ENCODE data around the gene CD300LG. TPM values are rescaled to one million over a fixed set of nuclear protein-coding genes. Genes with fewer than 3 reads are reported as not detected.
"Not testable (repeated sequence)": the region's sequence is repeated elsewhere in the genome, so short reads cannot be mapped to it uniquely, and the experiment has no call there.

CD300LG gene
- total RNA-seq, 1 donor from 2014 or later: 13.7 TPM

GRCh38 chr17:43845766-43846165 is 1.2 kb upstream of the CD300LG start:
- intact Hi-C loops (cut with DNase I): loop anchor here (5.0 kb wide), 2 partner anchors 68 to 148 kb away; partner anchors contain the start of gene DUSP3

GRCh38 chr17:43846221-43846712 is 709 bp upstream of the CD300LG start:
- intact Hi-C loops (cut with DNase I): loop anchor here (5.0 kb wide), 2 partner anchors 69 to 149 kb away; partner anchors contain the start of gene DUSP3

More at GRCh38 chr17:43845766-43846165, 1.2 kb upstream of the CD300LG start:
- no peak for DNase-seq (ENCODE audit: low spot score)

GRCh38 chr17:43848601-43849000 is 1.6 kb downstream of the CD300LG start:
- no peak for DNase-seq (ENCODE audit: low spot score)
- intact Hi-C loops (cut with DNase I): loop anchor here (5.0 kb wide), 2 partner anchors 71 to 151 kb away; partner anchors contain the start of gene DUSP3

More at GRCh38 chr17:43846221-43846712, 709 bp upstream of the CD300LG start:
- DNase-seq (ENCODE audit: low spot score): peak; percentile 91

GRCh38 chr17:43849116-43849515 is 2.1 kb downstream of the CD300LG start:
- DNase-seq (ENCODE audit: low spot score): no peak

GRCh38 chr17:43852571-43852970 is 5.6 kb downstream of the CD300LG start:
- intact Hi-C loops (cut with DNase I): no loop called here
- DNase-seq (ENCODE audit: low spot score): no peak

More at GRCh38 chr17:43849116-43849515, 2.1 kb downstream of the CD300LG start:
- intact Hi-C loops (cut with DNase I): loop anchor here (5.0 kb wide), 2 partner anchors 72 to 152 kb away; partner anchors contain the start of gene DUSP3

- DNase-seq (ENCODE audit: low spot score): no peak
- intact Hi-C loops (cut with DNase I): no loop called here
These were observed 6.6 kb downstream of the CD300LG start for GRCh38 chr17:43853546-43853945.

- intact Hi-C loops (cut with DNase I): no loop called here
- no peak for DNase-seq (ENCODE audit: low spot score)
These were observed 7.5 kb downstream of the CD300LG start for GRCh38 chr17:43854498-43854897.

GRCh38 chr17:43855061-43855460 is 8.1 kb downstream of the CD300LG start:
- DNase-seq (ENCODE audit: low spot score): no peak

GRCh38 chr17:43856141-43856540 is 9.2 kb downstream of the CD300LG start:
- intact Hi-C loops (cut with DNase I): no loop called here
- DNase-seq (ENCODE audit: low spot score): no peak

More at GRCh38 chr17:43855061-43855460, 8.1 kb downstream of the CD300LG start:
- intact Hi-C loops (cut with DNase I): no loop called here

GRCh38 chr17:43857141-43857540 is 10.2 kb downstream of the CD300LG start:
- intact Hi-C loops (cut with DNase I): no loop called here
- no peak for DNase-seq (ENCODE audit: low spot score)

GRCh38 chr17:43857957-43858600 is 11.1 kb downstream of the CD300LG start:
- DNase-seq (ENCODE audit: low spot score): no peak
- intact Hi-C loops (cut with DNase I): no loop called here

- intact Hi-C loops (cut with DNase I): no loop called here
- no peak for DNase-seq (ENCODE audit: low spot score)
These were observed 13.2 kb downstream of the CD300LG start for GRCh38 chr17:43860077-43860725.

GRCh38 chr17:43860927-43861622 is 14.1 kb downstream of the CD300LG start:
- no peak for DNase-seq (ENCODE audit: low spot score)
- intact Hi-C loops (cut with DNase I): no loop called here

GRCh38 chr17:43861960-43862359 is 15.0 kb downstream of the CD300LG start:
- DNase-seq (ENCODE audit: low spot score): no peak
- intact Hi-C loops (cut with DNase I): no loop called here

- no peak for DNase-seq (ENCODE audit: low spot score)
- intact Hi-C loops (cut with DNase I): no loop called here
These were observed 17.4 kb downstream of the CD300LG start for GRCh38 chr17:43864161-43864984.

- intact Hi-C loops (cut with DNase I): no loop called here
- DNase-seq (ENCODE audit: low spot score): no peak
These were observed 21.4 kb downstream of the CD300LG start for GRCh38 chr17:43868226-43868994.

- intact Hi-C loops (cut with DNase I); DNase-seq (ENCODE audit: low spot score): not testable (repeated sequence)
These were observed 22.1 kb downstream of the CD300LG start for GRCh38 chr17:43869031-43869430.

- no peak for DNase-seq (ENCODE audit: low spot score)
- intact Hi-C loops (cut with DNase I): loop anchor here (10.0 kb wide), 1 partner anchor 123 kb away; no protein-coding TSS in a partner anchor
These were observed 25.1 kb downstream of the CD300LG start for GRCh38 chr17:43871946-43872690.

Measured in cardiac septum (tissue), 1 donor.